NK-92 treated with Interleukin-12 subunit alpha and Interleukin-12 subunit beta, amount 100 ng/mL, for 24 hours (cell line): ENCODE data around the gene ZBTB12.
"Not testable (repeated sequence)": the region's sequence is repeated elsewhere in the genome, so short reads cannot be mapped to it uniquely, and the experiment has no call there.

Experiments used
- DNase-seq: peaks from one replicate; lab custom pipeline; 2025; lab: John Stamatoyannopoulos, UW

Gene ZBTB12

GRCh38 chr6:31874836-31875572 is 26.9 kb downstream of the ZBTB12 start:
- DNase-seq, result no peak

- no peak for DNase-seq
Observed at GRCh38 chr6:31874084-31874670, 27.7 kb downstream of the ZBTB12 start.

GRCh38 chr6:31871046-31871659 is 30.7 kb downstream of the ZBTB12 start:
- DNase-seq, result no peak

GRCh38 chr6:31870385-31870921 is 31.4 kb downstream of the ZBTB12 start:
- no peak for DNase-seq

- no peak for DNase-seq
Observed at GRCh38 chr6:31869343-31869742, 32.5 kb downstream of the ZBTB12 start.

GRCh38 chr6:31868658-31868971 is 33.3 kb downstream of the ZBTB12 start:
- DNase-seq, result not testable (repeated sequence)

GRCh38 chr6:31865205-31866118 is 36.4 kb downstream of the ZBTB12 start:
- no peak for DNase-seq

- DNase-seq, result no peak
Observed at GRCh38 chr6:31864818-31865204, 37.1 kb downstream of the ZBTB12 start.

- DNase-seq, result not testable (repeated sequence)
Observed at GRCh38 chr6:31864123-31864562, 37.7 kb downstream of the ZBTB12 start.

- peak; percentile 100 for DNase-seq
Observed at GRCh38 chr6:31862344-31863235, 39.3 kb downstream of the ZBTB12 start, which contains the start of gene NEU1. Gene NEU1, minus strand, starts transcription at chr6:31862821. Its CDS starts 45 bp downstream, at chr6:31862776.

GRCh38 chr6:31861919-31862343 is 40.0 kb downstream of the ZBTB12 start:
- DNase-seq, result no peak

- no peak for DNase-seq
Observed at GRCh38 chr6:31861150-31861549, 40.7 kb downstream of the ZBTB12 start.

- no peak for DNase-seq
Observed at GRCh38 chr6:31860349-31860748, 41.5 kb downstream of the ZBTB12 start.

GRCh38 chr6:31859923-31860322 is 42.0 kb downstream of the ZBTB12 start:
- DNase-seq, result no peak

GRCh38 chr6:31858707-31859106 is 43.2 kb downstream of the ZBTB12 start:
- no peak for DNase-seq

- DNase-seq, result not testable (repeated sequence)
Observed at GRCh38 chr6:31857774-31858173, 44.1 kb downstream of the ZBTB12 start.

GRCh38 chr6:31851980-31852718 is 49.7 kb downstream of the ZBTB12 start:
- DNase-seq, result not testable (repeated sequence)

- DNase-seq, result no peak
Observed at GRCh38 chr6:31851485-31851832, 50.4 kb downstream of the ZBTB12 start.

GRCh38 chr6:31850765-31851484 is 51.0 kb downstream of the ZBTB12 start:
- no peak for DNase-seq
